ENCODE data around the gene RND2.
"Not testable (repeated sequence)": the region's sequence is repeated elsewhere in the genome, so short reads cannot be mapped to it uniquely, and the experiment has no call there.

RND2 gene, protein sequence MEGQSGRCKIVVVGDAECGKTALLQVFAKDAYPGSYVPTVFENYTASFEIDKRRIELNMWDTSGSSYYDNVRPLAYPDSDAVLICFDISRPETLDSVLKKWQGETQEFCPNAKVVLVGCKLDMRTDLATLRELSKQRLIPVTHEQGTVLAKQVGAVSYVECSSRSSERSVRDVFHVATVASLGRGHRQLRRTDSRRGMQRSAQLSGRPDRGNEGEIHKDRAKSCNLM

DNA sequence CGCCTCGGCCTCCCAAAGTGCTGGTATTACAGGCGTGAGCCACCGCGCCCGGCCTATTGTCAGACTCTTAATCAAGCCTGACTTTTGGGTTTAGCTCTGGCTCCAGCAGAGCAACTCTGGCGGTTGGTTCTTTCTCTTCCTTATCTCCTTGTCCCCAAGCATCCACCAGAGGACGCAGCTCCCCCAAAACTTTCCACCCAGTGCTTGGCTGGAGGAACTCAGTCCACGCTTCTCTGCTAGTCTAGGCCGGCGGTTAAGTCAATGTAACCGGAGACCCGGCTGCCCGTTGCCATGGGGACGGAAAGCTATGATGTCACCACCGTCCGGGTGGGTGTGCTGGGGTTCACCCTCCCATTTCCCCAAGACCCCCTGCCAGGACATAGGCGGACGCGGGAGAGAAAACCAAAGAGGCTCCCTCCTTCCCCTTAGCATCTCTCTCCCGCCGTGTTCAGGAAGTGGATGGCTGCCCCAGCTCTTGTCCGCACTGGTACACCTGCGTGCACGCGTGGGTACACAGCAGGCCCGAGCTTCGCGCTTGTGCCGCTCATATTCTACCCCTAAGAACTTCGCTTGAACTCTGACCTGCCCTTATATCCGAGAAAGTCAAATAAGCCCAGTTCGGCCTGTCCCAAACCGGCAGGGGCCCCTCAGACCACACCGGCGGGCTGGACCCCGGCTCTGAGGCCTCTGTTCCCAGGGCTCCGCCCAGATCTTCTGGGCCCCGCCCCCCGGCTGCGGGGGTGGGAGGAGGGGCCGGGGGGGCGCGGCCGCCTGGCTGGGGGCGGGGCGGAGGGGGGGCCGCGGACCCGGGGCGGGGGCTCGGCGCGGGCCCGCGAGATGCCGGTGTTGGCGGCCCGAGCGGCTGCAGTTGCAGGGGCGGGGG, at the start of gene RND2:
Gene RND2 (plus strand): TSS at position 825 of the 883 bp plus-strand sequence. CDS start 117 bp downstream, outside the sequence.
- peak; percentile 71 for DNase-seq (ENCODE audit: low spot score)

DNA sequence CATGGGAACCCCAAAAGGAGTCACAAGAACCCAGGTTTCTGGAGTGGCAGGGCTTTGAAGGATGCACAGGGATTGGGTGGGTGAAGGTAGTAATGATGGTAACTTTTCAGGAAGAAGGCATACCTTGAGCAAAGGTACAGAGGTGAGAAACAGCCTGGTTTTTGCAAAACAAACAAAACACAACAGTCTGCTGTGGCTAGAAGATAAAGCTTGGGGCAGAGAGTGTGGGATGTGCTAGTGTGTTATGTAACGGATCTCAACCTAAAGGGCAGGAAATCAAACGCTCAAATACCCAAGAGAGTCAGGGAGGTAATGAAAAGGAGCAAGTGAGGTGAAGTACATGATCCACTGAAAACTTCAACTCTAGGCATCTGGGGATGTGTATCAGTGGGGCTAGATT, 49.8 kb upstream of the RND2 start:
- no peak for DNase-seq (ENCODE audit: low spot score)

DNA sequence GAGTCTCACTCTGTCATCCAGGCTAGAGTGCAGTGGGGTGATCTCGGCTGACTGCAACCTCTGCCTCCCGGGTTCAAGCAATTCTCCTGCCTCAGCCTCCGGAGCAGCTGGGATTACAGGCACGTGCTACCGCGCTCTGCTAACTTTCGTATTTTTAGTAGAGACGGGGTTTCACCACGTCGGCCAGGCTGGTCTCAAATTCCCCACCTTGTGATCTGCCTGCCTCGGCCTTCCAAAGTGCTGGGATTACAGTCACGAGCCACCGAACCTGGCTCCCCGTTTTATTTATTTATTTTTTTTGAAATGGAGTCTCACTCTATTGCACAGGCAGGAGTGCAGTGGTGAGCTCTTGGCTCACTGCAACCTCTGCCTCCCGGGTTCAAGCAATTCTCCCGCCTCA, 49.3 kb upstream of the RND2 start:
- DNase-seq (ENCODE audit: low spot score) = not testable (repeated sequence)

DNA sequence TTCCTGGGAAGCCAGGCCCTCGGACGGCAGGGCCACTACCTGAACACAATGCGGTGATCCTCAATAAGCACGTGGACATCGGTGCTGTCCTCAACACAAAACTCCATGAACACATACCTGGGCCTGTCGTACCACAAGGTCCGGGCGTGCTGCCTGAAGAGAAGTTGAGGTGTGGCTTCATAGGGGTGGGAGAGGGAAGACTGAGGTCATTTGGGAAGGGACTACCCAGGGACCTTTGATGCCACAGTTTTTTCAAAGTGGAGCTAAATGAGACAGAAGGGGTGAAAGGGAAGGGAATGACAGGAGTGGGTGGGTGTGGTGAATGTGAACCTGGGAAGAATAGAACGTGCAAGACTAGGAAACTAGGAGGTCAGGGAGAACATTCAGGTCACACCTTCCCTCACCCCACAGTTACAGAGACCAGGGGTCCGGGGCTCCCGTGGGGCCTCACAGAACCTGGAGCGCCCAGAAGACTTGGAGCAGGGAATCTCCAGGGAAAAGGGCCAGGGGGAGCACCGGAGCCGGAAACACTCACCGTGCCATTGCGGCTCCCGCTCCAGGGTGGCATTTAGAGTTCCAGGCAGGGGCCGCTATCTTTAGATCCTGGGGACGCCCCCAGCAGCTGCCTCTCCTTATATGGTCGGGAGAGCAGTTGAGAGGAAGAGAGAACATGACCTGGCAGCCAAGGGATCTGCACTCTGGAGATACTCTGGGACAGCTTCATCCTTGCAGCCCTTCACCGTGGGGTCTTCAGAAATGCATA, 45.3 kb upstream of the RND2 start, which contains the start of gene PTGES3L:
Gene PTGES3L (minus strand): TSS at position 570 of the 763 bp plus-strand sequence. CDS start 27 bp downstream, at position 543.
- no peak for DNase-seq (ENCODE audit: low spot score)

DNA sequence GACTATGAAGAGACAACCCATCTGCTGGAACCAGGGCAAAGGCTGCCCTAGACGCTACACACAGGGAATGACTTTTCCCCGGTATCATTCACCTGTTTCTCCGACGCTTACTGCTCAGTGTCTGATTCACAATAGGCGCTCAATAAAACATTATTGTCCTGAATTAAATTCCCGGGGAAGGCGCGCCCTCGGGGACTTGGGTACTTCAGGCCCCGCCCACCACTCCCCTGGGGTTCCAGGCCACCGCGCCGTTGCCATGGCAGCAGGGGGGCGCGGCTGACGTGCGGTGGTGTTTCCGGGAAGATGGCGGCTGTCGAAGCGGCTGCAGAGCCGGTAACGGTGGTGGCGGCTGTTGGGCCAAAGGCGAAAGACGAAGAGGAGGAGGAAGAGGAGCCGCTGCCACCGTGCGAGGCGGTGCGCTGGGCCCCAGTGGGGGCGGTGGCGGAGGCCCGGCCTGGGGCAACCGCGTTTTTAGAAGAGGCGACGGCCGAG, 44.7 kb upstream of the RND2 start, which contains the start of gene RUNDC1:
Gene RUNDC1 (plus strand): TSS at position 292 of the 492 bp plus-strand sequence. CDS start 12 bp downstream, at position 304.
- peak; percentile 91 for DNase-seq (ENCODE audit: low spot score)

DNA sequence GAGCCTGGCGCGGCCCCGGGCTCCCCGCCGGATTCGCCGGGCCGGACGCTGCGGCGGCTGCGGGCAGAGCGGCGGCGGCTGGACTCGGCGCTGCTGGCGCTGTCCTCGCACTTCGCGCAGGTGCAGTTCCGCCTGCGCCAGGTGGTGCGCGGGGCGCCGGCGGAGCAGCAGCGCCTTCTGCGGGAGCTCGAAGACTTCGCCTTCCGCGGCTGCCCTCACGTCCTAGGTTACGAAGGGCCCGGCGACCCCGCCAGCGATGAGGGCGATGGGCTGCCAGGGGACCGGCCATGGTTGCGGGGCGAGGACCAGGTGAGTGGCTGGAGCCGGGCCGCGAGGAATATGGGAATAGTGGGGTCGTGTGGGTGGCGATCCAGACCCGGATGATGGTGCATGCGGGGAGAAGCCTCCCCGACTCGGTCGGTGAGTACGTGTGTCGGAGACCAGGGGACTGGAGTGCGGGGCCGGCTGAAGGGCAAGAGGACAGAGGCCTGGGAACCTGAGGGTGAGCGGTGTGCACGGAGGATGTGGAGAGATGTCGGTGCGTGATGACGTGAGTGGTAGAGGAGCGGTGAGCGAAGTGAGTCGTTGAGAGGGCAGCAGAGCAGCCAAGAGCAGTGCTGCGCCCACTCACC, 44.1 kb upstream of the RND2 start:
- peak; percentile 76 for DNase-seq (ENCODE audit: low spot score)

DNA sequence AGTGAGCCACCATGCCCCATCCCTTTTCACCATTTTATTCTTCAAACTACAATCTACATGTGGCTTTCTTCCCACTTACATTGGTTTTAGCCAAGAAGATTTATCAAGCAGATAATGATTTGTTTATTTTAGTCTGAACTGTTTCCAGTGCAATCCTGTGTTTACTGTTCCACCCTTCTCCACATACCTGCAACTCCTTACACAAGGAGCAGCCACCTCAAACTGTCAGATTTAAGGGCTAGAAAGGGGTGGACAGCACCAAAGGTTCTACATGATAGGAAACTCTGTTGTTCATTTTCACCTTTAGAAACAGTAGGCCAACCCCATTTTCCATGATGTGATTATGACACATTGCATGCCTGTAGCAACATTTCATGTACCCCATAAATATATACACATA, 42.8 kb upstream of the RND2 start:
- no peak for DNase-seq (ENCODE audit: low spot score)

DNA sequence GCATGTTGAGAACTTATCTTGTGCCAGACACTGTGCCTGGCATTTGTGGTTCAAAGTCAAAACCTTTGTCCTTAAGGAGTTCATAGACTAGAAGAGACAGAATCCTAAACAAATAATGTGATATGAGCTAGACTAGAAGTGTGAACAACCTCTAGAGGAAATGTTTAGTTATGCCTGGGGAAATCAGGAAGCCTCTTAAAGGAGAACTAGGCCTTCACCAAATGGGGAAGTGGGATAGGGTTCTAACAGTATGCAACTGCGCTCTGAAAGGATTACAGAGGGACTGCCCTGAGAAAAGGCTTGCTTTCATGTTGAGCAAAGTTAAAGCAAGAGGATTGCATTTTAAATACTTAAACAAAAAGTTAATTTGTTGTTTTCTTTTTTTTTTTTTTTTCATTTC, 39.8 kb upstream of the RND2 start:
- no peak for DNase-seq (ENCODE audit: low spot score)

DNA sequence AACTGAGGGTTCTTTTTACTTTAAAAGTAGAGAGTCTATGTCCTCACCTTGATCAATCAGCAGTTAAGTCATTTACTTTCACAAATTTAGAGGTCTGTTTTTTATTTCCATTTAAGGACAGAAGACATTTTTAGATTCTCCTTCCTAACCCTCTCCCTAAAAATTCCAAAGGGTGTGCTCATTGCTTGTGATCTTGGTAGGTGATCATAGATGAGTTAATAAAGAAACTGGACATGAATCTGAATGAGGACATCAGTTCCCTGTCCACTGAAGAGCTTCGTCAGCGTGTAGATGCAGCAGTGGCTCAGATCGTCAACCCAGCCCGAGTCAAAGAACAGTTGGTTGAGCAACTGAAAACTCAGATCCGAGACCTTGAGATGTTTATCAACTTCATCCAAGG, 35.9 kb upstream of the RND2 start:
- no peak for DNase-seq (ENCODE audit: low spot score)

DNA sequence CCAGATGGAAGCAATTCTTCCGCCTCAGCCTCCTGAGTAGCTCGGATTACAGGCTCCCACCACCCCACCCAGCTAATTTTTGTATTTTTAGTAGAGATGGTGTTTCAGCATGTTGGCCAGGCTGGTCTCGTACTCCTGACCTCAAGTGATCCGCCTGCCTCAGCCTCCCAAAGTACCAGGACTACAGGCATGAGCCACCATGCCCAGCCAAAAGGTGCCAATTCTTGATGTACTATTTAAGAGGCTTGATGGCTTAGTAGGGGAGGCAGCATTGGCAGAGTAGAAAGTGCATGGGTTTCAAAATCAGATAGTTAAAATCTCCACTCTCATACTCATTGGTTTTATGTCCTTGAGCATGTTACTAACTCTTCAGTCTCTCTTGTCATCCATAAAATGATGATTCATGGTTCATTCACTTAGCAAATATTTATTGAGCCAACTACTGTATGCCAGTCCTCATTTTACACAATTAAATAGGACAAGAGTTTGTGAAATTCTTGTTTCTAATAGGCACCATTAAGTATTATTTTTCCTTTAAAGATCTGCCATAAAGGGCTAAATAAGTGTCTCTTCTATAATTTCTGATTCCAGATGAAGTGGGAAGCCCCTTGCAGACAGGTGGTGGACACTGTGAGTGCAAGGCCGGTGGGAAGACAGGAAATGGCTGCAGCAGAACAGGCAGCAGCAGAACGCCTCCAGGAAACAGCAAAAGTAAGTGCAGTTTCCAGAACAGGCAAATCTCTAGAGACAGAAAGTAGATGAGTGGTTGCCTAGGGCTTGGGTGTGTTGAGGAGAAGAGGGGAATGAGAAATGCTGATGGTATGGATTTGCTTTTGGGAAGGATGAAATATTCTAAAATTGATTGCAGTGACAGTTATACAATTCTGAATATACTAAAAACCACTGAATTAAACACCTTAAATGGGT, 35.0 kb upstream of the RND2 start:
- no peak for DNase-seq (ENCODE audit: low spot score)

DNA sequence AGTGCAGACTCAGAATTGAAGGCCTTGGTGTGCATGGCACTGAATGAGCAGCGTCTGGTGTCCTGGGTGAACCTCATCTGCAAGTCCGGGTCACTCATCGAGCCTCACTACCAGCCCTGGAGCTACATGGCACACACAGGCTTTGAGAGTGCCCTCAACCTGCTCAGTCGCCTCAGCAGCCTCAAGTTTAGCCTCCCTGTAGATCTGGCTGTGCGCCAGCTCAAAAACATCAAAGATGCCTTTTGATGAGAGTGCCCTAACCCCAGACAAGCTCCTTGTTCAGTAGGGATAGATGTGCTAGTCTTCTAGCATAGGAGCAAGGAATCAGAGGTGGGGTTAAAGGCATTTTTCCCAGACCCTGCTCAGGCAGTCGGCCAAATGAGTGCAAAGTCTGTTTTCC, 33.6 kb upstream of the RND2 start:
- no peak for DNase-seq (ENCODE audit: low spot score)

DNA sequence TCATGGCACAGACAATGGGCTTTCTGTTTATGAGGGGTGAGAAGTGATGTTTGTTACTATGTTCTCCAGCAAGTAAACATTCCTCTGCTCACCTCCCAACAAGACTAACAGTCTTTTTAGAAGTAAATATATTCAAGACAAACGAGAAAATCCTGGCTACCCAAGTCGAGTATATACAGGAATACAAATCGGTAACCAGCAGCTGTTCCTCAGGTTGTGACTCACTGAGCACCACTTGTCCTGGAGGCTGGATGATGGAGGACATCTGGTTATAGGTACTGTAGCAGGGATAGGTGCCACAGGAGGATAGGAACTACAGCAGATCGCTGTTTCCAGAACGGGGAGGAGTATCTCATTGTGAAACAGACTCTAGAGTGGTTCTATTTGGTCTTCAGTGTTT, 32.2 kb upstream of the RND2 start:
- DNase-seq (ENCODE audit: low spot score) = no peak

DNA sequence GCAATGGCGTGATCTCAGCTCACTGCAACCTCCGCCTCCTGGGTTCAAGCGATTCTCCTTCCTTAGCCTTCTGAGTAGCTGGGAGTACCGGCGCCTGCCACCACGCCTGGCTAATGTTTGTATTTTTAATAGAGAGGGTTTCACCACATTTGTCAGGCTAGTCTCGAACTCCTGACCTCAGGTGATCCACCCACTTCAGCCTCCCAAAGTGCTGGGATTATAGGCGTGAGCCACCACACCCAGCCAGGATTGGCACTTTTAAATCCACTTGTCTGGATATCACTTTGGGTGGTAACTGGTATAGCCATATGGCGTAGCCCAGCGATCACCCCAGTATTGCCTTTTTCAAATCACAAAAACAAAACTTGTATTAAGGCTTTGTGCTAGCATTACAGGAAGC, 31.1 kb upstream of the RND2 start:
- not testable (repeated sequence) for DNase-seq (ENCODE audit: low spot score)

DNA sequence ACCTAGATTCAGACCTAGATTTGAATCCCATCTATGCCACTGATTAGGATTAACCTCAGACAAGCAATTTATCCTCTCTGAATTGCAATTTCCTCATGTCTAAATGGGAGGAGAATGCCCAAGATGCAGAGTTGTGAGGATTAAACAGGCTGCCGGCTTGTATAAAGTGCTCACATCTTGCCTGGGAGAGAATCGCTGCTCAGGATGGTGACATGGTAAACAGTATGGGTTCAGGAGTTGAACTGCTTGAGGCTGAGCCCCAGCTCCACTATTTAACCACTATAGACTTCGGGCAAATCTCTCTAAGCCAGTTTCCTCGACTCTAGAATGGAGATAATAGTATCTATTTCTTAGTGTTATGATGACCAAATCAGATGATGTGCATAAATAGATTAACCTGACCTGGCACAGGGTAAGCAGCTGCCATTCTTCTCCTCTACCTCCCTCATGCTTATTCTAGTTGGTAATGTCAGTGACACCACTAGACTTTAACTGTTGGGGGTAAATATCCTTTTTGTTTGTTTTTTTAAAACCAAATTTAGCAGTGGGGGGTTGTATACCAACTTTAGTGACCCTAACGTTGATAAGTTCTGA, 27.5 kb upstream of the RND2 start:
- DNase-seq (ENCODE audit: low spot score) = no peak

DNA sequence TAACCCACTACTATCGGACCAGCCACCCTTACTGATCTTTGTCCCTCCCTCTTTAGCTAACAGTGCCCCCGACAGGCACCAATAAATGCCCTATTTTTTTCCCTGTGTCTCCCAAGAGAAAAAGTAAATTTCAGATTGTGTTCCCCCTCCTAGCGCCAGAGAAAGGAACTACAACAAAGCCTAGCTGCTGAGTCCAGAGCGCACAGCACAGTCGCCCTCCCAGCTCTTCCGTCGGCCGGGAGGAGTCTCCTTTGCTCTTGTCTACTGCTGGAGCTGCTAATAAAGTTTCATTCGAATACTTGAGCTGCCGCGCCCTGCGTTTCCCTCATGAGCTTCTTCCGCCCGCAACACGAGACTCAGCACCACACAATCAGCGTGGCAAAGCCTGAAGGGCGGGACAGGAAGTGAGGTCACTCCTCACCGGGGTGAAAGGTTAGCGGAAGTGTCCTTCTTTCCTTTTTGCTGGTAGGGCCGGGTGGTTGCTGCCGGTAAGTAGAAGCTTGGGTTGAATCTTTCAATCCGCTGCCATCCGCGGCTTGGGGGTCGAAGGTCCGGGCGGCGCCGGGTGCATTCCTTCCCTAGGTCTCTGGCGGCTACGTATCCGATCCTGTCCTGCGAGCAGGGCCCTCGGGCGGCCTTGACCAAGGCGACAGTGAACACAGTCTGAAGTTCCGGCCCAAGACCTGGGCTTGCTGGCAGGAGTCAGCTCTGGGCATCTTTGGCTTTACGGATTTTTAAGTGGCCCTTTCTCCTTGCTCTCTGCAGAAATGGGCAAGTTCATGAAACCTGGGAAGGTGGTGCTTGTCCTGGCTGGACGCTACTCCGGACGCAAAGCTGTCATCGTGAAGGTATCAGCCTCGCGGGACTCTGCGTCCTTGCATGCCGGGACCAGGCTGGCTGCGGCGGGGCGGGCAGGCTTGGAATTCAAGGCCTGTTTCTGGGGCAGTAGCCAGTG, 26.8 kb upstream of the RND2 start, which contains the start of gene RPL27:
Gene RPL27 (plus strand): TSS at position 436 of the 955 bp plus-strand sequence. CDS start 332 bp downstream, at position 768.
- DNase-seq (ENCODE audit: low spot score) = peak; percentile 99

DNA sequence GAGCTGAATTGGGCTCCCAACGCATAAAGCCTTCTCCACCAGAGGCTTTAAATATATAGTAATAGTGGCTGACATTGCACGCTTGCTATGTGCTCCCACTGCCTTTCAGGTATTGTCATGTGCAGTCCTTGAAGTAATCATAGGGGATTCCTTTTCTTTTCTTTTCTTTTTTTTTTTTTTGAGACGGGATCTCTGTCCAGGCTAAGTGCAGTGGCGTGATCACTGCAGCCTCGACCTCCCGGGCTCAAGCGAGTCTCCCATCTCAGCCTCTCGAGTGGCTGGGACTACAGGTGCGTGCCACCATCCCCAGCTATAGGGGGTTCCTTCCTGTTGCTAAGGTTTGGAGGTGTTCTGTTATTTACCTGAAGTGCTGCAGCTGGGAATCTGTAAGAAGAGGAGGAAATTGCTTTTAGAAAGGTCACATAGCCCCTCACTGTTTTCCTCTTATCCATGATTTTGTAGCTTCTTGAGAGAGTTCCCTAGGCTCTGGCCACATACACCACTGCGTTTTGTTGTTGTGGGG, 26.0 kb upstream of the RND2 start:
- no peak for DNase-seq (ENCODE audit: low spot score)

DNA sequence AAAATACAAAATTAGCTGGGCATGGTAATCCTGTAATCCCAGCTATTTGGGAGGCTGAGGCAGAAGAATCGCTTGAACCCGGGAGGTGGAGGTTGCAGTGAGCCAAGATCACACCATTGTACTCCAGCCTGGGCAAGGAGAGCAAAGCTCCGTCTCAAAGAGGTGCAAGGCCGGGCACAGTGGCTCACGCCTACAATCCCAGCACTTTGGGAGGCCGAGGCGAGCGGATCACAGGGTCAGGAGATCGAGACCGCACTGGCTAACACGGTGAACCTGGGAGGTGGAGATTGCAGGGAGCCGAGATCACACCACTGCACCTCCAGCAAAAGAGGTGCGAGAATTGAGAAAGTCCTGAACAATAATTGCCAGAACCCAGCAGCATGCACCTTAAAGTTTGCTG, 24.1 kb upstream of the RND2 start:
- DNase-seq (ENCODE audit: low spot score) = not testable (repeated sequence)

DNA sequence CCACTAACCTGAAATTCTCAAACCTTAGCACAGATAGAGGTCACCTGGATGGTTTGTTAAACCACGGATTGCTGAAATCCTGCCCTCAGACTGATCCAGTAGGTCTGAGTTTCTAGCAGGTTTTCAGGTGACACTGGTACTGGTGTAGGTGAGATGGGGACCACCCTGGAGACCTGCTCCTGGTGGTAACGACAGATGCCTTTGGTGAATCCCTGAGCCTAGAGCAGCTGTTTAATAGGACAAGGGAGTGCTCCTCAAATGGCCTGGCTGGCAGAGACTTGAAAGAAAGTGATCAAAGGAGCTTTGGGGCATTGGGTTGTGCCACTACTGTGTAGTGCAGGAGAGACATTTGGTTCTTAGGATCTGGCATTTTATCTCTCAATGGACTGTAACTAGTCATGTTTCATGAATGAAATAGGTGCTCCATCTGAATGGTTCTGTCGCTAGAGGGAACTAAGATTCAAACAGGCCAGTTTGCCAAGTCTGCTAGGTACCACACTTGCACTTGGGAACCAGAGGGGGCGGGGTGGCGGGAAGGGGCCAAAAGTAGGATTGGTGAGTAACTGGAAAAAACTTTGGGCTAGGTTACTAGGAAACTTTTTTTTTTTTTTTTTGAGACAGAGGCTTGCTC, 21.4 kb upstream of the RND2 start:
- DNase-seq (ENCODE audit: low spot score) = no peak

Measured in activated CD4-positive, alpha-beta T cell treated with anti-CD3 and anti-CD28 coated beads, Interleukin-2, Interleukin-4, amounts not matched to agents 100 ng/mL and 50 ng/mL, durations not matched to agents 16 hours and 8 hours (primary cell).